Measurements from ENCODE around the gene TRIM2. TPM values are rescaled to one million over a fixed set of nuclear protein-coding genes. Genes with fewer than 3 reads are reported as not detected.

The TRIM2 gene
- total RNA-seq, 1 experiment from 2014 or later, result 87.0 TPM

- Histone ChIP-seq H3K4me1 (replicated peaks; ENCODE audit: insufficient read depth) (peaks cover 6% of the 10 kb centered on the region; the same call in 1 of the 2 replicates), H3K27me3 (ENCODE audit: insufficient read depth, low read depth) (no peaks in the 10 kb centered on the region), H3K9me3 (ENCODE audit: insufficient read depth, low read depth) (no peaks in the 10 kb centered on the region), H3F3A (ENCODE audit: insufficient read depth, low read depth) (no peaks in the 10 kb centered on the region), H2AFZ (no peak overlapping the region), H3K79me2 (ENCODE audit: low read depth) (peaks cover 21% of the 10 kb centered on the region; the same call in 1 of the 2 replicates), H3K4me2 (no peak overlapping the region), H3K4me3 (no peak overlapping the region), H3K36me3 (ENCODE audit: low read depth) (0 out of 2 replicates have a peak, but pooled peaks cover 9% of the 10 kb centered on the region), H4K20me1 (ENCODE audit: insufficient read depth) (no peaks in the 10 kb centered on the region), H3K9me2 (ENCODE audit: insufficient read depth) (no peaks in the 10 kb centered on the region), H3K27ac (no peak overlapping the region)
- no TSS peak for BruUV-seq (replicated peaks)
- ChIA-PET CTCF (no interaction called here), POLR2A (ENCODE audit: unreplicated experiment) (no interaction called here)
- no peak for DNase-seq
- TF ChIP-seq CTCF (conservative IDR thresholded peaks at IDR 0.05) (no peak), EZH2 (IDR thresholded peaks at IDR 0.05; ENCODE audit: low read depth) (no peak)
- intact Hi-C loops (cut with micrococcal nuclease; ENCODE audit: unreplicated experiment), result no loop called here
These were observed 38.0 kb downstream of the TRIM2 start for GRCh38 chr4:153241970-153242838.

- Histone ChIP-seq H3F3A (ENCODE audit: insufficient read depth, low read depth) (0 out of 2 replicates have a peak, but pooled peaks cover under 1% of the 10 kb centered on the region), H3K27me3 (ENCODE audit: insufficient read depth, low read depth) (no peaks in the 10 kb centered on the region), H2AFZ (no peak overlapping the region), H3K4me3 (no peak overlapping the region), H4K20me1 (ENCODE audit: insufficient read depth) (no peaks in the 10 kb centered on the region), H3K4me2 (no peak overlapping the region), H3K9me3 (ENCODE audit: insufficient read depth, low read depth) (no peaks in the 10 kb centered on the region), H3K36me3 (ENCODE audit: low read depth) (0 out of 2 replicates have a peak, but pooled peaks cover 8% of the 10 kb centered on the region), H3K4me1 (replicated peaks; ENCODE audit: insufficient read depth) (peaks cover 9% of the 10 kb centered on the region; the same call in 1 of the 2 replicates), H3K79me2 (ENCODE audit: low read depth) (0 out of 2 replicates have a peak, but pooled peaks cover 15% of the 10 kb centered on the region), H3K9me2 (ENCODE audit: insufficient read depth) (no peaks in the 10 kb centered on the region), H3K27ac (no peak overlapping the region)
- TF ChIP-seq CTCF (conservative IDR thresholded peaks at IDR 0.05) (no peak), EZH2 (IDR thresholded peaks at IDR 0.05; ENCODE audit: low read depth) (no peak)
- ChIA-PET CTCF (no interaction called here), POLR2A (ENCODE audit: unreplicated experiment) (no interaction called here)
- BruUV-seq (replicated peaks), result no TSS peak
- DNase-seq, result no peak
- intact Hi-C loops (cut with micrococcal nuclease; ENCODE audit: unreplicated experiment), result no loop called here
These were observed 38.6 kb downstream of the TRIM2 start for GRCh38 chr4:153242839-153243324.

GRCh38 chr4:153243468-153243867 lies 39.2 kb downstream of the TRIM2 start:
- Histone ChIP-seq H3K27ac (no peak overlapping the region), H3K4me2 (no peak overlapping the region), H3F3A (ENCODE audit: insufficient read depth, low read depth) (peaks cover 6% of the 10 kb centered on the region), H3K27me3 (ENCODE audit: insufficient read depth, low read depth) (no peaks in the 10 kb centered on the region), H4K20me1 (ENCODE audit: insufficient read depth) (no peaks in the 10 kb centered on the region), H3K4me1 (replicated peaks; ENCODE audit: insufficient read depth) (peaks cover 15% of the 10 kb centered on the region), H3K9me3 (ENCODE audit: insufficient read depth, low read depth) (no peaks in the 10 kb centered on the region), H3K4me3 (no peak overlapping the region), H3K79me2 (ENCODE audit: low read depth) (0 out of 2 replicates have a peak, but pooled peaks cover 10% of the 10 kb centered on the region), H3K9me2 (ENCODE audit: insufficient read depth) (no peaks in the 10 kb centered on the region), H3K36me3 (ENCODE audit: low read depth) (0 out of 2 replicates have a peak, but pooled peaks cover 2% of the 10 kb centered on the region), H2AFZ (no peak overlapping the region)
- BruUV-seq (replicated peaks), result no TSS peak
- no peak for DNase-seq
- intact Hi-C loops (cut with micrococcal nuclease; ENCODE audit: unreplicated experiment), result no loop called here
- TF ChIP-seq EZH2 (IDR thresholded peaks at IDR 0.05; ENCODE audit: low read depth) (no peak), CTCF (conservative IDR thresholded peaks at IDR 0.05) (no peak)
- ChIA-PET POLR2A (ENCODE audit: unreplicated experiment) (no interaction called here), CTCF (no interaction called here)

All from PC-9 (cell line).